NCI-H2227 (cell line): ENCODE results near the gene POLR3F.
"Not testable (repeated sequence)": the region's sequence is repeated elsewhere in the genome, so short reads cannot be mapped to it uniquely, and the experiment has no call there.

Source experiments
- DNase-seq: peaks from one replicate; lab custom pipeline; 2025; ENCODE audit not compliant: unreplicated experiment; lab: John Stamatoyannopoulos, UW

POLR3F gene, protein sequence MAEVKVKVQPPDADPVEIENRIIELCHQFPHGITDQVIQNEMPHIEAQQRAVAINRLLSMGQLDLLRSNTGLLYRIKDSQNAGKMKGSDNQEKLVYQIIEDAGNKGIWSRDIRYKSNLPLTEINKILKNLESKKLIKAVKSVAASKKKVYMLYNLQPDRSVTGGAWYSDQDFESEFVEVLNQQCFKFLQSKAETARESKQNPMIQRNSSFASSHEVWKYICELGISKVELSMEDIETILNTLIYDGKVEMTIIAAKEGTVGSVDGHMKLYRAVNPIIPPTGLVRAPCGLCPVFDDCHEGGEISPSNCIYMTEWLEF

DNA sequence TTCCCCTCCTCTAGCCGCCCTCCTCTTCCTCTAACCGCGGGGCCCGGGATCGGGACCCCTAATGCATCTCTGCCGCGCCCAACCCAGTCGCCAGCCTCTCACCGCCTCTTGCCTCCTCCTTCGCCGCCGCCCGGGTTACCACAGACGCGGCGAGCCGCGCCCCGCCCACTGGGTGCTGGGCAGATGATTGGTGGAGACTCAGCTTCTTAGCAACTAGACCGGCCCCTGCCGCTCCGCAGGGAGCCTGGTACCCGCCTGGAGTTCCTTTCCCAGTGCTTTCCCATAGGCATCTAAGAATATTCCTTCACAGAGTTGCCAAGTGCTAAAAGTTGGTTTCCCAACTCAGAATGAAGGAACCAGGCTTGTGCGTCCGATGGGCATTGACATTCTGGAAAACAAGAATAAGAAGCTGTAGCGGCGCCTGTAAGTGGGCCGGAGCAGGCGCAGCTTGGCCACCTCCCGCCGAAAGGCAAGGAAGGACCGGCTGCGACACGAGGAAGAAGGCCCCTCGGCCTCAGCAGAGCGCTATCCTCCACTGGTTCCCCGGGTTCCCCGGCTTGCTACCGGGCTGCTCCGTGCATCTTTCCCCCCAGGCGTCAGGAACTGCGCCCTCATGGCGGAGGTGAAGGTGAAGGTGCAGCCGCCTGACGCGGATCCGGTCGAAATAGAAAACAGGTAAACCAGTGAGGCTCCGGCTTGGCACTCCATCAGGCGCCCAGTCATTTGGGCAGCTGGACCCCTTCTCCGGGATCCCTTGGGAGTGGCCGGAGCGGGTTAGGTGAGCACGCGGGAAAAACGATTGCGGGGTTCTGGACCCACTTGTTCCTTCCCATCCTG is at the start of gene POLR3F, which contains the start of gene DZANK1:
Gene POLR3F (plus strand): TSS at position 497 of the 837 bp plus-strand sequence. CDS start 117 bp downstream, at position 614.
Gene DZANK1 (minus strand): TSS at position 137 of the 837 bp plus-strand sequence. CDS start 1,672 bp downstream, outside the sequence.
- DNase-seq = peak; percentile 98

- DNase-seq = no peak
These were observed 45.6 kb upstream of the POLR3F start for GRCh38 chr20:18421608-18422007.

GRCh38 chr20:18427214-18427613 is 40.0 kb upstream of the POLR3F start:
- DNase-seq = no peak

DNA sequence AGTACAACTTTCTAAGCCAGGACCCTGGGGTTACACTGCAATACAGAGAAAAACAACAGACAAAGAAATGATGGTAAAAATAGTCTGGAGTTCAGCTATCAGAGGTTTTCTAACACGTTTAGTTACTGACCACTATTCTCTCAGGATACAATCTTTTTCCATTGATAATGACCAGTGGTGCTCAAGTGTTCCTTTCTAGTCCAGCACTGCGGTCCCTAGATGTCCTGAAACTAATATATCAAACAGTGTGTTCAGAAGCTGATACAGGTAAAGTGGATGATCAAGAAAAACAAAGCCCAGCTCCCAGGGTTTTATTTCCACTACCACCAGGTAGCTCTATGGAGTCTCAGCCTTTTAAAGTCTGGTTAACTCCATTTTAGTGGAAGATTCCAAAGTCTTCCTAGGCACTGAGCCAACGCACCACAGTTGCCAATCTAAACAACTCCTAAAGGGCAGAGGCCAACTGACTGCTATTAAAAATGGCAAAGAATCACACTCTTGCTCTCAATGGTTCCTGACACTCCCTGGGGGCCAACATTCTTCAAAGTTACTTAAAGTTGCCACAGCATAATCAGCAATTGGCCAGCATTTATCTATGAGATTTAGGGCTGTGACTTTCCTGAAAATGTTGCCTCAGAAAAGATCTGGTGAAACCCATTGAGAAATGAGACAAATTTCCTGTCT is 38.6 kb upstream of the POLR3F start:
- no peak for DNase-seq

- no peak for DNase-seq
These were observed 36.9 kb upstream of the POLR3F start for GRCh38 chr20:18430172-18430826.

GRCh38 chr20:18431206-18431605 is 36.0 kb upstream of the POLR3F start:
- DNase-seq = no peak

DNA sequence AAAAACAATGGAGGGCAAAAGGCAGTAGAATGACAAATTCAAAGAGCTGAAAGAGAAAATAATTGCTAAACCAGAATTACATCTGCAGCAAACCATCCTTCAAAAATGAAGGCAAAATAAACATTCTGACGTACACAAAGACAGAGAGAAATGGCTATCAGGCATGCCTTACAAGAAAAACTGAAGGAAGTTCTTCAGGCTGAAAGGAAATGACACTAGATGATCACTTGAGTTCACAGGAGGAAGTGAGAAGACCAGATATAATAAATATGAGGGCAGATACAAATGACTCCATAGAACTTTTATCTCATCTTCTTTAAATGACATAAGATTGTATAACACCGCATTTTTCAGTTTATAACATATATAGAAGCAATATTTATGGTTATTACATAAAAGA is 30.3 kb upstream of the POLR3F start:
- DNase-seq = no peak

DNA sequence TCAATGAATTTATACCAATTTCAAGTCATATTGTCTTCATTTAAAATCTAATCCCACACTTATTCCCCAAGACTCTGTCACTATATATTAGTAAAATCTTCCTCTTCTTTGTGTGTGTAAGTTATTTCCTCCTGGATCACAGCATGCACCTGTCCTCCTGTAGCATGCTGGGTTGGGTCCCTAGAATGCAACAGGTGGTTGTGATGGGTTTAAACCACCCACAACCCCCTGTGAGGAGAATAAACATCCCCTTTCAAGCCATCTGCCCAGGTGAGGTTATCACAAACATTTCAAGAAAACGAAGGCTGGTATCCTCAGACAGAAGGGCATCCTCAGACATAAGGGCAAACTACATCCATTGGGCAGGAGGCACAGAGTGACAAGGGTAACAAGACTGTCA is 26.8 kb upstream of the POLR3F start:
- DNase-seq = no peak

- peak; percentile 87 for DNase-seq
These were observed 23.3 kb upstream of the POLR3F start for GRCh38 chr20:18443886-18444285.

GRCh38 chr20:18456600-18456999 is 10.6 kb upstream of the POLR3F start:
- DNase-seq = no peak

GRCh38 chr20:18465536-18466200 is 1.5 kb upstream of the POLR3F start:
- DNase-seq = no peak

- no peak for DNase-seq
These were observed 656 bp upstream of the POLR3F start for GRCh38 chr20:18466574-18466893.

DNA sequence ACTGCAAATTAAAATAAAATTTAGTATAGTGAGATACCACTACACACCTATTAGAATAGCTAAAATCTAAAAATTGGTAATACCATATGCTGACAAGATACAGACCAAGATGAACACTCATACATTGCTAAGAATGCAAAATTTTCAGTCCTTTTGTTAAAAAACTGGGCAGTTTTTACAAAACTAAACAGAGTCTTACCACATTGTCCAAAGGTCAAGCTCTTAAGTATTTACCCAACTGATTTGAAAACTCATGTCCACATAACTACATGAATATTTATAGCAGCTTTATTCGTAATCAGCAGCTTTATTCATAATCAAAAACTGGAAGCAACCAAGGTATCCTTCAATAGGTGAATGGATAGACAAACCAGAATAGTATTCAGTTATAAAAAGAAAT is 10.0 kb downstream of the POLR3F start:
- DNase-seq = no peak

DNA sequence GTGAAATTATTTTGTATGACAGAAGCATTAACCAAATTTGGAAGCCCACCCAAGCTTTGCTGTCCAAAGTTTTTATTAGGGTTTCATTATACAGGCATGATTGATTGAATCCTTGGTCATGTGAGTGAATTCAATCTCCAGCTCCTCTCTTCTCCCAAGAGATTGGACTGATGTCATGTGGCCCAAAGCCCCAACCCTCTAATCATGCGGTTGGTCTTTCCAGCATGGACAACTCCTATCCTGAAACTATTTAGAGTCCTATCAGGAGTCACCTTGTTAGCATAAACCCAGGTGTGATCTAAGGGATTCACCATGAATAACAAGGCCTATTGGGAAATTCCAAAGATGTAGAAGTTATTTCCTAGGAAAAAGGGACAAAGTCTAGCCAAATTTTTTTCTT is 10.6 kb downstream of the POLR3F start:
- DNase-seq = no peak

- DNase-seq = no peak
These were observed 14.4 kb downstream of the POLR3F start for GRCh38 chr20:18481596-18481995.

DNA sequence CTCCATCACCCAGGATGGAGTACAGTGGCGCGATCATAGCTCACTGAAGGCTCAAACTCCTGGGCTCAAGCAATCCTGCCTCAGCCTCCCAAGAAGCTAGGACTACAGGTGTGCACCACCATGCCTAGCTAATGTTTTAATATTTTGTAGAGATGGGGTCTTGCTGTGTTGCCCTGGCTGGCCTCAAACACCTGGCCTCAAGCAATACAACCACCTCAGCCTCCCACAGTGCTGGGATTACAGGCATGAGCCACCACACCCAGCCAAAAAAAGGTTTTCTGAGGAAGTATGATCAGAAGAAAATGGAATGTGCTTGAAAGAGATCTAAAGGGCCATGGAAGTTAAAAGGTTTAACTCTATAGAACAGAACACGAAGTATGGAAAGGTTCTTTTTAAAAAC is 21.1 kb downstream of the POLR3F start:
- DNase-seq = no peak

GRCh38 chr20:18496042-18496441 is 28.9 kb downstream of the POLR3F start:
- peak; percentile 28 for DNase-seq

- peak; percentile 94 for DNase-seq
These were observed 29.8 kb downstream of the POLR3F start, which contains the start of gene RBBP9 for GRCh38 chr20:18496740-18497592. RBBP9 (minus strand) TSS chr20:18497225; CDS start chr20:18497167, 58 bp downstream.

DNA sequence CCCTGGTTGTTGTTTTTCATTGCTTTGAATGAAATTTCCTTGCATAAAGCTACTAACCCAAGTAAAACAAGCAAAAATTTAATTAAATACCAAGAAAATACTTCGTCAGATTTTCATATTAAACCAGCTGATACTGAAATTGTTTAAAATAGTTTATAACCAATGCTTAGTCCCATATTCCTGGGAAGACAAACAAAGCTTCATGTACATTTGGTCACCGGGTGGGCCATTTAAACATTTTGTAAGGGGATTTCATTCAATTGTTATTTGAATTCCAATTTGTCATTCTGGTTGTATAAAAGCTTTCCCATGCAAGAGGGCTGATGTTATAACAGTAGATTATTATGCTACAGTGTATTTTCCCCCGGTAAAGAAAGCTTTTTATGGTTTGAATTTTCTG is 30.4 kb downstream of the POLR3F start:
- DNase-seq = no peak

- not testable (repeated sequence) for DNase-seq
These were observed 34.5 kb downstream of the POLR3F start for GRCh38 chr20:18501672-18502071.
